Breast epithelium (tissue), 4 donors: ENCODE results near the gene PRXL2B. TPM values are rescaled to one million over a fixed set of nuclear protein-coding genes. Genes with fewer than 3 reads are reported as not detected.

Experiments
- DNase-seq, 2 donors: peaks; one replicate each; pipeline ENCODE4 v3.0.0-alpha.2; 2019; ENCODE audit warnings: low spot score in 2 of 2
- H3K27ac ChIP-seq, 2 donors: fragments of 200-600 bp; sonication (generic) in 1 of 2; one replicate each; pipeline ENCODE4 v1.5.1; 2016 to 2019; ENCODE audit warnings: mild to moderate bottlenecking in 1 of 2
- H3K27me3 ChIP-seq, 2 donors: fragments of 200-600 bp; sonication (generic) in 1 of 2; one replicate each; pipeline versions ENCODE4 v1.5.1 to v1.6.0; 2017 to 2019; ENCODE audit warnings: control low read depth in 1 of 2, mild to moderate bottlenecking in 1 of 2
- H3K36me3 ChIP-seq: fragments of 200-600 bp; one replicate; pipeline ENCODE4 v1.5.1; 2019
- H3K4me1 ChIP-seq, 2 donors: fragments of 200-600 bp; sonication (generic); one replicate each; pipeline ENCODE4 v1.5.1; 2016 to 2019; ENCODE audit warnings: control low read depth in 1 of 2
- H3K4me3 ChIP-seq, 3 donors: fragments of 200-600 bp; sonication (generic); 1 replicate in 2 of 3; 2 replicates in 1 of 3; pipeline ENCODE4 v1.5.1; 2016 to 2019; ENCODE audit warnings: mild to moderate bottlenecking in 3 of 3, moderate library complexity in 2 of 3
- H3K9me3 ChIP-seq, 2 donors: fragments of 200-600 bp; sonication (generic) in 1 of 2; one replicate each; pipeline ENCODE4 v1.5.1; 2016 to 2019; ENCODE audit warnings: control low read depth in 1 of 2
- POLR2A ChIP-seq: fragments of 450-650 bp; IDR thresholded peaks from one replicate; pipeline ENCODE4 v1.6.1; 2016; ENCODE audit warnings: antibody characterized with exemption, mild to moderate bottlenecking, moderate library complexity
- POLR2AphosphoS5 ChIP-seq, 3 donors: sonication (generic); formaldehyde crosslinking; IDR thresholded peaks; one replicate each; pipeline ENCODE4 v1.6.1; 2017; ENCODE audit warnings: antibody characterized with exemption in 3 of 3
- intact Hi-C: fragments of 100-400 bp; cut with DNase I; formaldehyde crosslinking; loops from one replicate; pipeline ENCODE4 v1.15.1; 2023; ENCODE audit warnings: low total_unique reads
- total RNA-seq, 3 donors: library from RNA; depleted of rRNA; stranded (reverse); fragments of >200 nt; gene quantifications; one replicate each; pipeline ENCODE4 v1.1.0, GENCODE V29; 2016
- TF ChIP-seq, protein P1 (sequence below), 3 donors: fragments of 450-650 bp; IDR thresholded peaks; one replicate each; pipeline ENCODE4 v1.5.1; 2016 to 2017; ENCODE audit warnings: antibody characterized with exemption in 3 of 3, mild to moderate bottlenecking in 3 of 3, moderate library complexity in 3 of 3

Gene PRXL2B
- total RNA-seq, 3 donors from 2014 or later = 4.8 to 15.8 (median 14.4) TPM

DNA sequence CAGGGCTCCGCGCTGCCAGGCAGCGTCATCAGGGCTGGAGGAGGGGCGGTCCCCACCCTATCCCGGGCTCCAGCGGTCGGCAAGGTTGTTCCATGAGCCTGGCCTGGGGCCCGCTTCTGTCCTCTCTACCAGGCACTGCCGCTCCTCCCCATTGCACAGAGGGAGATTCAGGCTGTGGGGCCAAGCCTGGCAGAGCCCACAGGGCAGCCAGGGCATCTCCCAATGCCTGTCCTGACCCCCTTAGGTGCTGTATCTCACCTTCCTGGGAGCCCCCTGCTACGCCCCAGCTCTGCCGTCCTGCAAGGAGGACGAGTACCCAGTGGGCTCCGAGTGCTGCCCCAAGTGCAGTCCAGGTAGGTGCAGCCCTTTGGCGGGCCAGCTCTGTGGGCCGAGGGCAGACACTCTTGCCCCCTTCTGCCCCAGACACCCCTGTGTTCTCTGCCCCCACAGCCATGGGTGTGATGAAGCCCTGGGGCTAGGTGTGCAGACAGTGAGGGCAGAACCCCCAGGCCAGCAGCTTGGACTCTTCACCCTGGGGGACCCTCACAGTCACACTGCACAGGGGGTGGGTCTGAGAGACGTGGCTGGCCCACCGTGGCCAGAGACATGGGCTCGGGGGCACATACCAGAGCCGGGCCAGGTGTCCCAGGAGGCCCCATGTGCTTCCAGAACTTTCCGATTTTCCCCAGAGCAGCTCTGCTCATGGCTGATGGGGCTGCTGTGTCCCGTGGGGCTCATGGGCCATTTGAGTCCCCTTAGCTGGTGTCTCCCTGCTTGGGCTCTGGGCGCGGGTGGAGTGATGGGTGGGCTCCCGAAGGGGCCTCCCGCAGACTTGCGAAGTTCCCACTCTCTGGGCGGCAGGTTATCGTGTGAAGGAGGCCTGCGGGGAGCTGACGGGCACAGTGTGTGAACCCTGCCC lies 28.8 kb upstream of the PRXL2B start:
- intact Hi-C loops = no loop called here
- peaks cover 15 to 19% of the 10 kb centered on the region in 2 donors for H3K4me1 ChIP-seq
- no peak for DNase-seq
- TF ChIP-seq POLR2A (no peak), POLR2AphosphoS5 (IDR thresholded peaks at IDR 0.05) (no peak)
- TF ChIP-seq, protein P1, sequence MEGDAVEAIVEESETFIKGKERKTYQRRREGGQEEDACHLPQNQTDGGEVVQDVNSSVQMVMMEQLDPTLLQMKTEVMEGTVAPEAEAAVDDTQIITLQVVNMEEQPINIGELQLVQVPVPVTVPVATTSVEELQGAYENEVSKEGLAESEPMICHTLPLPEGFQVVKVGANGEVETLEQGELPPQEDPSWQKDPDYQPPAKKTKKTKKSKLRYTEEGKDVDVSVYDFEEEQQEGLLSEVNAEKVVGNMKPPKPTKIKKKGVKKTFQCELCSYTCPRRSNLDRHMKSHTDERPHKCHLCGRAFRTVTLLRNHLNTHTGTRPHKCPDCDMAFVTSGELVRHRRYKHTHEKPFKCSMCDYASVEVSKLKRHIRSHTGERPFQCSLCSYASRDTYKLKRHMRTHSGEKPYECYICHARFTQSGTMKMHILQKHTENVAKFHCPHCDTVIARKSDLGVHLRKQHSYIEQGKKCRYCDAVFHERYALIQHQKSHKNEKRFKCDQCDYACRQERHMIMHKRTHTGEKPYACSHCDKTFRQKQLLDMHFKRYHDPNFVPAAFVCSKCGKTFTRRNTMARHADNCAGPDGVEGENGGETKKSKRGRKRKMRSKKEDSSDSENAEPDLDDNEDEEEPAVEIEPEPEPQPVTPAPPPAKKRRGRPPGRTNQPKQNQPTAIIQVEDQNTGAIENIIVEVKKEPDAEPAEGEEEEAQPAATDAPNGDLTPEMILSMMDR (IDR thresholded peaks at IDR 0.05) = no peak
- H3K4me3 ChIP-seq = peak overlapping the region; percentile 66 to 96 (median 74)
- H3K9me3 ChIP-seq = no peaks in the 10 kb centered on the region
- no peaks in the 10 kb centered on the region for H3K27me3 ChIP-seq
- H3K27ac ChIP-seq = peak overlapping the region; percentile 95 to 99
- H3K36me3 ChIP-seq = no peaks in the 10 kb centered on the region

DNA sequence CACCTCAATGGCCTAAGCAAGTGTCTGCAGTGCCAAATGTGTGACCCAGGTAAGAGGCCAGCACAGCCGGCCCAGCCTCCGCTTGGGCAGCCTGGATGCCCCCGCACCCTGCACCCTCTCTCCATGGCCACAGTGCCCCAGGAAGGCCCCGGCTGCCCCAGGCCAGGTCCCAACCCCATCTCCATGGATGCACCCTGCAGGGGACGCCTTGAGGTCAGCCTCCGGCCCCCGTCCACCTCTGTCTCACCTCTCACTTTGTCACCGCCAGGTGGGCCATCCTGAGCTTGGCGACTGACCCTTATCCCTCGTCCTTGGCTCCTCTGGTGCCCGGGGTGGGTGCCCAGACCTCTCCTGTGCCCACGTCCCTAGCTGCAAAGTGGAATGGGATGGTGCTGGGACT lies 28.2 kb upstream of the PRXL2B start:
- H3K36me3 ChIP-seq = no peaks in the 10 kb centered on the region
- H3K27ac ChIP-seq = no peak overlapping the region
- no peaks in the 10 kb centered on the region for H3K27me3 ChIP-seq
- intact Hi-C loops = no loop called here
- H3K4me1 ChIP-seq = peaks cover 15 to 19% of the 10 kb centered on the region in 2 donors
- TF ChIP-seq POLR2AphosphoS5 (IDR thresholded peaks at IDR 0.05) (no peak), POLR2A (no peak)
- TF ChIP-seq, protein P1 (IDR thresholded peaks at IDR 0.05) = no peak
- H3K4me3 ChIP-seq = no peak overlapping the region
- H3K9me3 ChIP-seq = no peaks in the 10 kb centered on the region
- no peak for DNase-seq

DNA sequence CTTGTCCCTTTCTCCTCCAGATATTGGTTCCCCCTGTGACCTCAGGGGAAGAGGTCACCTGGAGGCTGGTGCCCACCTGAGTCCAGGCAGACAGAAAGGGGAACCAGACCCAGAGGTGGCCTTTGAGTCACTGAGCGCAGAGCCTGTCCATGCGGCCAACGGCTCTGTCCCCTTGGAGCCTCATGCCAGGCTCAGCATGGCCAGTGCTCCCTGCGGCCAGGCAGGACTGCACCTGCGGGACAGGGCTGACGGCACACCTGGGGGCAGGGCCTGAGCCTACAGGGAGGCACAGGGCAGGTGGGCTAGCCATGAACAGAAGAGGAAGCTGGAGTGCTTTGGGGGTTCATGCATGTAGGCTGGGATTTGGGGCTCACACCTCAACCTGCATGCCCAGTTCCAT lies 27.7 kb upstream of the PRXL2B start:
- Histone ChIP-seq H3K9me3 (no peaks in the 10 kb centered on the region), H3K27ac (no peak overlapping the region), H3K4me1 (peaks cover 15 to 19% of the 10 kb centered on the region in 2 donors), H3K36me3 (no peaks in the 10 kb centered on the region), H3K4me3 (no peak overlapping the region), H3K27me3 (no peaks in the 10 kb centered on the region)
- intact Hi-C loops = no loop called here
- TF ChIP-seq, protein P1 (IDR thresholded peaks at IDR 0.05) = no peak
- TF ChIP-seq POLR2A (no peak), POLR2AphosphoS5 (IDR thresholded peaks at IDR 0.05) (no peak)
- no peak for DNase-seq

DNA sequence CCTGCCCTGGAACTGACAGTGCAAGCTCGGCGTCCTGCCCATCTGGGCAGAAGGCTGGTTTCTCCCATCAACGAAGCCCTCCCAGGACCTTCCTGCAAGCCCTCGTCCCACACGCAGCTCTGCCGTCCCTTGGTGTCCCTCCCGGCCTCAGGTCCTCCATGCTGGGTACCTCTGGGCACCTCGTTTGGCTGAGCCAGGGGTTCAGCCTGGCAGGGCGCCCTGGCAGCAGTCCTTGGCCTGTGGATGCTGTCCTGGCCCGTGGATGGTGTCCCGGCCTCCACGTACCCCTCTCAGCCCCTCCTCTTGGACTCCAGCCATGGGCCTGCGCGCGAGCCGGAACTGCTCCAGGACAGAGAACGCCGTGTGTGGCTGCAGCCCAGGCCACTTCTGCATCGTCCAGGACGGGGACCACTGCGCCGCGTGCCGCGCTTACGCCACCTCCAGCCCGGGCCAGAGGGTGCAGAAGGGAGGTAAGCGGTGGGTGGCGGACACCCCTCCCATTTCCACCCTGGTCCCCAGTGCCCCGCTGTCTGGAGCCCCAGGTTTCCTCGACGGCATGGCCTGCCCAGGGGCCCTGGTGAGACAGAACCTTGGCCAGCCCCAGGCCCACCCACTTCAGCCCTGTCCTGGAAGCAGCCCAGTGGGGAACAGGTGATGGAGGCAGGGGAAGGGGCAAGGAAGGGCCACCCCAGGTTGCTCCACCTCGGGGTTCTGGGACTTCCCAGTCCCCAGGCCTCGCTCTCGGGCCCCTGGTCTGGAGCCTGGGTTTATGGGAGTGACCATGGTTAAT lies 26.9 kb upstream of the PRXL2B start:
- H3K27ac ChIP-seq = no peak overlapping the region
- peaks cover 15 to 19% of the 10 kb centered on the region in 2 donors for H3K4me1 ChIP-seq
- no peaks in the 10 kb centered on the region for H3K9me3 ChIP-seq
- no peak overlapping the region for H3K4me3 ChIP-seq
- DNase-seq = no peak
- intact Hi-C loops = no loop called here
- no peaks in the 10 kb centered on the region for H3K27me3 ChIP-seq
- TF ChIP-seq, protein P1 (IDR thresholded peaks at IDR 0.05) = no peak
- TF ChIP-seq POLR2A (no peak), POLR2AphosphoS5 (IDR thresholded peaks at IDR 0.05) (no peak)
- no peaks in the 10 kb centered on the region for H3K36me3 ChIP-seq
